ENCODE data around the gene ATP5F1A.

DNA sequence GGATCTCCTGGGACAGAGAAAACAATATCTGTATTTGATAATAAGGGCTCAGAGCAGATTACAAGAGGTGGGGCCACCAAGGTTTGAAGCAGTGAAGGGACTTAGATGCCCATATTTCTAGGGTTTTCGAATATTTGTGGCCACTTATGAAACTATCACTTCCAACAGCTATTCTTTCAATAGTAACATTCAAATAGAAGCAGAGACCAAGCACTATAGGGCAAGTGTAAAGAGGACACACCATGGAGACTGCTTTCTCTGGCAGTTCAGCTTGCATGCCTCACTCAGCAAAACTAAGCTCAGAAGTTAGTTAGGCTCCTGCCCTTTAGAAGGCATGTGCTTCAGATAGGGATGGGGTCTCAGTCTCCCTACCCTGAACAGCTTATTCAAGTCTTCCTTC, 36.3 kb downstream of the ATP5F1A start:
- TF ChIP-seq, protein P1, sequence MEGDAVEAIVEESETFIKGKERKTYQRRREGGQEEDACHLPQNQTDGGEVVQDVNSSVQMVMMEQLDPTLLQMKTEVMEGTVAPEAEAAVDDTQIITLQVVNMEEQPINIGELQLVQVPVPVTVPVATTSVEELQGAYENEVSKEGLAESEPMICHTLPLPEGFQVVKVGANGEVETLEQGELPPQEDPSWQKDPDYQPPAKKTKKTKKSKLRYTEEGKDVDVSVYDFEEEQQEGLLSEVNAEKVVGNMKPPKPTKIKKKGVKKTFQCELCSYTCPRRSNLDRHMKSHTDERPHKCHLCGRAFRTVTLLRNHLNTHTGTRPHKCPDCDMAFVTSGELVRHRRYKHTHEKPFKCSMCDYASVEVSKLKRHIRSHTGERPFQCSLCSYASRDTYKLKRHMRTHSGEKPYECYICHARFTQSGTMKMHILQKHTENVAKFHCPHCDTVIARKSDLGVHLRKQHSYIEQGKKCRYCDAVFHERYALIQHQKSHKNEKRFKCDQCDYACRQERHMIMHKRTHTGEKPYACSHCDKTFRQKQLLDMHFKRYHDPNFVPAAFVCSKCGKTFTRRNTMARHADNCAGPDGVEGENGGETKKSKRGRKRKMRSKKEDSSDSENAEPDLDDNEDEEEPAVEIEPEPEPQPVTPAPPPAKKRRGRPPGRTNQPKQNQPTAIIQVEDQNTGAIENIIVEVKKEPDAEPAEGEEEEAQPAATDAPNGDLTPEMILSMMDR (IDR thresholded peaks at IDR 0.05): no peak
- TF ChIP-seq POLR2A (IDR thresholded peaks at IDR 0.05) (no peak), EP300 (IDR thresholded peaks at IDR 0.05) (no peak), POLR2AphosphoS5 (IDR thresholded peaks at IDR 0.05) (no peak)

All from upper lobe of left lung (tissue), 4 donors.